Measurements from ENCODE around the gene TGFB1. TPM values are rescaled to one million over a fixed set of nuclear protein-coding genes. Genes with fewer than 3 reads are reported as not detected.

The TGFB1 gene
- total and polyA plus RNA-seq, 9 of the 15 experiments (the other 6 are each of a cell fraction or from before 2014, with no cell fraction given) = 0.24 to 159 (median 17.2) TPM

DNA sequence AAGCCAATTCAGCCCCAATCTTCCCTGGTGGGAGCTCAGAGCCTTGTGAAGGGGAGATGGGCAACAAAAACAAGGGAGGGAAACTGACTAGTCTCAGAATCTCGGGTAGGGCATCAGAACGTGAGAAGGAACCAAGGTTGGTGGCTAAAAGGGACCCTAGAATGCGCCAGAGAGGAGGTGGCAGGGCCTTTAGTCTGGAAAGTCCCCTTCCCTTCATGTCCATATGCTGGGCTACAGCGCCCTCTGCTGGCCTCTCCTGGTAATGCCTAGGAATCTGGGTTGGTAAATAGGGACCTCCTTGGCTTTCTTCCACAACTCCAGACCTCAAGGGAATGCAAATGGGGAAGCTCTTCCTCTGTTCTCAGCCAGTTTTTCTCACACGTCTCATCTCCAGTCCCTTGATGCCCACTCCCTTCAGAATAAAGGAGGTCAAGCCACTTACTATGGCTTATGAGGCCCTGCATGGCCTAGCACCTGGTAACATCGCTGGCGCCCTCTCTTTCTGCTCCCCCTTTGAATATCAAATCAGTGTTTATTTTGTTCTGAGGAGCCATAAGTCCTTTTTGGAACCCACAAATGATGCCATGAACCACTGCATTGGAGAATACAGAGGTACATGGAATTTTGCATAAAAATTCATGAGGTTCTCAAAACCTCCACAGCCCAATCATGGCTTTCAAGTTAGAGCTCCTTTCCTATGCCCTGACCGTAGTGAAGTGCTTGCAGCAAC is 45.1 kb downstream of the TGFB1 start (continued):
- TF ChIP-seq, protein P1, sequence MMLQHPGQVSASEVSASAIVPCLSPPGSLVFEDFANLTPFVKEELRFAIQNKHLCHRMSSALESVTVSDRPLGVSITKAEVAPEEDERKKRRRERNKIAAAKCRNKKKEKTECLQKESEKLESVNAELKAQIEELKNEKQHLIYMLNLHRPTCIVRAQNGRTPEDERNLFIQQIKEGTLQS (IDR thresholded peaks at IDR 0.05) = no peak
- TF ChIP-seq, protein P1 (CRISPR knock-in tag; conservative IDR thresholded peaks at IDR 0.05) = 0 out of 2 replicates have a peak, but pooled peaks have one; percentile 36
- TF ChIP-seq, protein P2, sequence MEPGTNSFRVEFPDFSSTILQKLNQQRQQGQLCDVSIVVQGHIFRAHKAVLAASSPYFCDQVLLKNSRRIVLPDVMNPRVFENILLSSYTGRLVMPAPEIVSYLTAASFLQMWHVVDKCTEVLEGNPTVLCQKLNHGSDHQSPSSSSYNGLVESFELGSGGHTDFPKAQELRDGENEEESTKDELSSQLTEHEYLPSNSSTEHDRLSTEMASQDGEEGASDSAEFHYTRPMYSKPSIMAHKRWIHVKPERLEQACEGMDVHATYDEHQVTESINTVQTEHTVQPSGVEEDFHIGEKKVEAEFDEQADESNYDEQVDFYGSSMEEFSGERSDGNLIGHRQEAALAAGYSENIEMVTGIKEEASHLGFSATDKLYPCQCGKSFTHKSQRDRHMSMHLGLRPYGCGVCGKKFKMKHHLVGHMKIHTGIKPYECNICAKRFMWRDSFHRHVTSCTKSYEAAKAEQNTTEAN (CRISPR knock-in tag; IDR thresholded peaks at IDR 0.05) = no peak
- no peak for TF ChIP-seq SAFB2 (IDR thresholded peaks at IDR 0.05; ENCODE audit: borderline replicate concordance, low read depth, low read length, severe bottlenecking)
- TF ChIP-seq ESRRA (IDR thresholded peaks at IDR 0.05; ENCODE audit: borderline replicate concordance, low read depth) = 0 out of 2 replicates have a peak, but pooled peaks have one; percentile 12
- TF ChIP-seq ADNP (tag; IDR thresholded peaks at IDR 0.05) = no peak
- TF ChIP-seq SP1 (CRISPR knock-in tag; IDR thresholded peaks at IDR 0.05) = 0 out of 2 replicates have a peak, but pooled peaks have one; percentile 14
- no peak for TF ChIP-seq ZNF584 (CRISPR knock-in tag; IDR thresholded peaks at IDR 0.05; ENCODE audit: low read depth)
- peak; percentile 66 to 69; a peak in 3 of 4 replicates for TF ChIP-seq FOXA3 (CRISPR knock-in tag; conservative IDR thresholded peaks at IDR 0.05 in 1 of 2, IDR thresholded peaks at IDR 0.05 in 1 of 2)
- no peak for TF ChIP-seq HIVEP1 (CRISPR knock-in tag; IDR thresholded peaks at IDR 0.05)
- TF ChIP-seq DNMT1 (IDR thresholded peaks at IDR 0.05) = 0 out of 2 replicates have a peak, but pooled peaks have one; percentile 32
- TF ChIP-seq STAT5A (IDR thresholded peaks at IDR 0.05; ENCODE audit: borderline replicate concordance, low read length) = no peak
- TF ChIP-seq, protein P3, sequence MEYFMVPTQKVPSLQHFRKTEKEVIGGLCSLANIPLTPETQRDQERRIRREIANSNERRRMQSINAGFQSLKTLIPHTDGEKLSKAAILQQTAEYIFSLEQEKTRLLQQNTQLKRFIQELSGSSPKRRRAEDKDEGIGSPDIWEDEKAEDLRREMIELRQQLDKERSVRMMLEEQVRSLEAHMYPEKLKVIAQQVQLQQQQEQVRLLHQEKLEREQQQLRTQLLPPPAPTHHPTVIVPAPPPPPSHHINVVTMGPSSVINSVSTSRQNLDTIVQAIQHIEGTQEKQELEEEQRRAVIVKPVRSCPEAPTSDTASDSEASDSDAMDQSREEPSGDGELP (CRISPR knock-in tag; IDR thresholded peaks at IDR 0.05; ENCODE audit: borderline replicate concordance) = peak; percentile 29; the same call in 1 of the 2 replicates
- TF ChIP-seq, protein P4, sequence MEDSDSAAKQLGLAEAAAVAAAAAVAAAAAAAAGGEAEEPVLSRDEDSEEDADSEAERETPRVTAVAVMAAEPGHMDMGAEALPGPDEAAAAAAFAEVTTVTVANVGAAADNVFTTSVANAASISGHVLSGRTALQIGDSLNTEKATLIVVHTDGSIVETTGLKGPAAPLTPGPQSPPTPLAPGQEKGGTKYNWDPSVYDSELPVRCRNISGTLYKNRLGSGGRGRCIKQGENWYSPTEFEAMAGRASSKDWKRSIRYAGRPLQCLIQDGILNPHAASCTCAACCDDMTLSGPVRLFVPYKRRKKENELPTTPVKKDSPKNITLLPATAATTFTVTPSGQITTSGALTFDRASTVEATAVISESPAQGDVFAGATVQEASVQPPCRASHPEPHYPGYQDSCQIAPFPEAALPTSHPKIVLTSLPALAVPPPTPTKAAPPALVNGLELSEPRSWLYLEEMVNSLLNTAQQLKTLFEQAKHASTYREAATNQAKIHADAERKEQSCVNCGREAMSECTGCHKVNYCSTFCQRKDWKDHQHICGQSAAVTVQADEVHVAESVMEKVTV (CRISPR knock-in tag; IDR thresholded peaks at IDR 0.05) = peak; percentile 59; the same call in 1 of the 2 replicates
- peak; percentile 15; the same call in 1 of the 2 replicates for TF ChIP-seq ZFX (CRISPR knock-in tag; IDR thresholded peaks at IDR 0.05)
- no peak for TF ChIP-seq ZNF253 (CRISPR knock-in tag; conservative IDR thresholded peaks at IDR 0.05)
- no peak for TF ChIP-seq EGR1 (conservative IDR thresholded peaks at IDR 0.05)
- TF ChIP-seq, protein P5, sequence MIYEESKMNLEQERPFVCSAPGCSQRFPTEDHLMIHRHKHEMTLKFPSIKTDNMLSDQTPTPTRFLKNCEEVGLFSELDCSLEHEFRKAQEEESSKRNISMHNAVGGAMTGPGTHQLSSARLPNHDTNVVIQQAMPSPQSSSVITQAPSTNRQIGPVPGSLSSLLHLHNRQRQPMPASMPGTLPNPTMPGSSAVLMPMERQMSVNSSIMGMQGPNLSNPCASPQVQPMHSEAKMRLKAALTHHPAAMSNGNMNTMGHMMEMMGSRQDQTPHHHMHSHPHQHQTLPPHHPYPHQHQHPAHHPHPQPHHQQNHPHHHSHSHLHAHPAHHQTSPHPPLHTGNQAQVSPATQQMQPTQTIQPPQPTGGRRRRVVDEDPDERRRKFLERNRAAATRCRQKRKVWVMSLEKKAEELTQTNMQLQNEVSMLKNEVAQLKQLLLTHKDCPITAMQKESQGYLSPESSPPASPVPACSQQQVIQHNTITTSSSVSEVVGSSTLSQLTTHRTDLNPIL (CRISPR knock-in tag; IDR thresholded peaks at IDR 0.05) = 0 out of 2 replicates have a peak, but pooled peaks have one; percentile 35
- TF ChIP-seq, protein P6, sequence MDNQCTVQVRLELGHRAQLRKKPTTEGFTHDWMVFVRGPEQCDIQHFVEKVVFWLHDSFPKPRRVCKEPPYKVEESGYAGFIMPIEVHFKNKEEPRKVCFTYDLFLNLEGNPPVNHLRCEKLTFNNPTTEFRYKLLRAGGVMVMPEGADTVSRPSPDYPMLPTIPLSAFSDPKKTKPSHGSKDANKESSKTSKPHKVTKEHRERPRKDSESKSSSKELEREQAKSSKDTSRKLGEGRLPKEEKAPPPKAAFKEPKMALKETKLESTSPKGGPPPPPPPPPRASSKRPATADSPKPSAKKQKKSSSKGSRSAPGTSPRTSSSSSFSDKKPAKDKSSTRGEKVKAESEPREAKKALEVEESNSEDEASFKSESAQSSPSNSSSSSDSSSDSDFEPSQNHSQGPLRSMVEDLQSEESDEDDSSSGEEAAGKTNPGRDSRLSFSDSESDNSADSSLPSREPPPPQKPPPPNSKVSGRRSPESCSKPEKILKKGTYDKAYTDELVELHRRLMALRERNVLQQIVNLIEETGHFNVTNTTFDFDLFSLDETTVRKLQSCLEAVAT (IDR thresholded peaks at IDR 0.05) = 0 out of 4 replicates have a peak, but pooled peaks of 1 of the 2 experiments have one; percentile 29
